ENCODE results near the gene GALNTL6. TPM values are rescaled to one million over a fixed set of nuclear protein-coding genes. Genes with fewer than 3 reads are reported as not detected.

The GALNTL6 gene
- total and polyA plus RNA-seq, 2 donors from 2014 or later, result 0.60 TPM; not detected in 1

DNA sequence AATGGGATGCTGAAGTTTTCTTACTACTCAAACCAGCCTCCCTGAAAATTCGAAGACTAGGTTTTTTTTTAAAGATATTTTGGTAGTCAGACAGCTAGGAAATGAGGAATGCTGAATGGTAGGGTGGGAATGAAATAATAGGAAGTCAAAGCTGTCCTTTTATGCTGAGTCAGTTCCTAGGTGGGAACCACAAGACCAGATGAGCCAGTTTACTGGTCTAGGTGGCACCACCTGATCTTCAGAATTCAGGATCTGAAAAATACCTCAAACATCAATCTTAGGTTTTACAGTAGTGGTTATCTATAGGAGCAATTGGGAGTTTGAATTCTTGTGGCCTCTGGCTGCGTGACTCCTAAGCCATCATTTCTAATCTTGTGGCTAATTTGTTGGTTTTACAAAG, 1172.3 kb downstream of the GALNTL6 start:
- intact Hi-C loops (cut with DNase I), result no loop called here
- no peaks in the 10 kb centered on the region for H3K4me1 ChIP-seq (ENCODE audit: control insufficient read depth in 2 of 3, insufficient read depth in 2 of 3, low read depth in 1 of 3, low read length in 3 of 3)
- no peak overlapping the region for H3K27ac ChIP-seq (ENCODE audit: low read depth in 2 of 2, low read length in 2 of 2)
- no peaks in the 10 kb centered on the region for H3K9me3 ChIP-seq (ENCODE audit: control insufficient read depth in 2 of 3, insufficient read depth in 1 of 3, low read length in 3 of 3)
- TF ChIP-seq, protein P1, sequence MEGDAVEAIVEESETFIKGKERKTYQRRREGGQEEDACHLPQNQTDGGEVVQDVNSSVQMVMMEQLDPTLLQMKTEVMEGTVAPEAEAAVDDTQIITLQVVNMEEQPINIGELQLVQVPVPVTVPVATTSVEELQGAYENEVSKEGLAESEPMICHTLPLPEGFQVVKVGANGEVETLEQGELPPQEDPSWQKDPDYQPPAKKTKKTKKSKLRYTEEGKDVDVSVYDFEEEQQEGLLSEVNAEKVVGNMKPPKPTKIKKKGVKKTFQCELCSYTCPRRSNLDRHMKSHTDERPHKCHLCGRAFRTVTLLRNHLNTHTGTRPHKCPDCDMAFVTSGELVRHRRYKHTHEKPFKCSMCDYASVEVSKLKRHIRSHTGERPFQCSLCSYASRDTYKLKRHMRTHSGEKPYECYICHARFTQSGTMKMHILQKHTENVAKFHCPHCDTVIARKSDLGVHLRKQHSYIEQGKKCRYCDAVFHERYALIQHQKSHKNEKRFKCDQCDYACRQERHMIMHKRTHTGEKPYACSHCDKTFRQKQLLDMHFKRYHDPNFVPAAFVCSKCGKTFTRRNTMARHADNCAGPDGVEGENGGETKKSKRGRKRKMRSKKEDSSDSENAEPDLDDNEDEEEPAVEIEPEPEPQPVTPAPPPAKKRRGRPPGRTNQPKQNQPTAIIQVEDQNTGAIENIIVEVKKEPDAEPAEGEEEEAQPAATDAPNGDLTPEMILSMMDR (IDR thresholded peaks at IDR 0.05; ENCODE audit: borderline replicate concordance, extremely low read depth, insufficient read depth), result no peak
- H3K27me3 ChIP-seq (ENCODE audit: control insufficient read depth, insufficient read depth, low read length), result no peaks in the 10 kb centered on the region
- no peak for FAIRE-seq
- no peaks in the 10 kb centered on the region for H3K36me3 ChIP-seq (ENCODE audit: control insufficient read depth in 2 of 3, insufficient read depth in 3 of 3, low read length in 3 of 3)
- no peak overlapping the region for H3K9ac ChIP-seq (ENCODE audit: low read length in 3 of 3)
- no peak for DNase-seq
- H3K4me3 ChIP-seq (ENCODE audit: low read length in 3 of 3), result no peak overlapping the region

DNA sequence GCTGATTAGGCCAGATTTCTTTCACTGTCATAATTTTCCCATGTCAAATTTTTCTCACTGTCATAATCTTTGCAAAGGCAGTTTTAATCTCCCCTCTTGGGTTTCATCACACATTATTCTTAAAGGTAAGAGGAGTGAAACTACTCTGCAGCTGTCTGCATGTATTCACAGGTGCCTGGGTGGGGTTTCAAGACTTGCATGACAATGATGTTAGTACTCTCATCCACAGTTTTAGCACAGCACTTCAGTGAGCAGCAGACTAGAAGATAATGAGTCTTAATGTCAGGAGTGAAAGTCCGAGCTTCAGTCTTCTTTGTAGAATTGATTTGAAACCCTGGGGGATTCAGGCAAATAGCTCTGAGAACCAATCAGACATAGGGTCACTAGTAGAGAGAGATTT, 1172.9 kb downstream of the GALNTL6 start:
- TF ChIP-seq, protein P1 (IDR thresholded peaks at IDR 0.05; ENCODE audit: borderline replicate concordance, extremely low read depth, insufficient read depth), result no peak
- Histone ChIP-seq H3K27ac (ENCODE audit: low read depth in 2 of 2, low read length in 2 of 2) (no peak overlapping the region), H3K36me3 (ENCODE audit: control insufficient read depth in 2 of 3, insufficient read depth in 3 of 3, low read length in 3 of 3) (no peaks in the 10 kb centered on the region), H3K4me3 (ENCODE audit: low read length in 3 of 3) (no peak overlapping the region), H3K9ac (ENCODE audit: low read length in 3 of 3) (no peak overlapping the region), H3K9me3 (ENCODE audit: control insufficient read depth in 2 of 3, insufficient read depth in 1 of 3, low read length in 3 of 3) (no peaks in the 10 kb centered on the region), H3K27me3 (ENCODE audit: control insufficient read depth, insufficient read depth, low read length) (no peaks in the 10 kb centered on the region), H3K4me1 (ENCODE audit: control insufficient read depth in 2 of 3, insufficient read depth in 2 of 3, low read depth in 1 of 3, low read length in 3 of 3) (no peaks in the 10 kb centered on the region)
- DNase-seq (no peak), FAIRE-seq (no peak)
- intact Hi-C loops (cut with DNase I), result no loop called here

DNA sequence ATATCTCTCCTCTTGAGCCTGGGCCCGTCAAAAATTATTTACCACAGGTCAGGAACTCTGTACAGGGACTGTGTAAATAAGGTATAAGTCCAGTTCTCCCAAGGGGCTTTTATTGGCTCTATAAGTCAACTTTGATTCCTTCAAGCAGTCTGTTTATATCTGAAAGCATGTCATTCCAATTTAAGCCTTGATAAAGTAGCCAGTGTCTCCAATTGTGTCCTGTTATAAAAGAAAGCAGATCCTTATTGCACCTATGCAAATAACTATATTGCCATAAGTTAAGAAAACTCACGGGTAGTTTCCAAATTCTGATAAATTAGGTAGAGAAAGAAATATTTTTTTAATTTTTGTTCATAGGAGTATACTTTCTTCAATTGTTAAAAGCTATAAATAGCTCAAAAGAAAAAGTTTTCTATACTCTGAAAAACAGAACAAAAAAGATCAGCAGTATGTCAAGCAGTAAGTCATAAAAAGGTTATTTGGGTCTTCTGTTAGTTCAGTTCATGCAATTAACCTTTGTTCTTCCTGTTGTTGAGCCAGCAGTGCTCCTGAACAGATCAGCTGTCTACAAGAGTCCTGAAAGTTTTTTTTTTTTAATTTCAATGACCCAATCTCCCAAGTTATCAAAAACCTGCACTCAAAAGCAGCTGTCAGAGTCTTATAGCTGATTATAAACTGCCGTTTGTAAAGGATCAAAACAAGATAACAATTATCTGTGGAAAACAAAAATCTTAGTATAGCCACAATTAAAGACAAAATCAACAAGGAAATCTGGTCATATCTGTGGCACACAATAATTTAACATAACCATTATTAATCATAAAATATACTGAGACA, 1177.0 kb downstream of the GALNTL6 start:
- DNase-seq, result no peak
- TF ChIP-seq, protein P1 (IDR thresholded peaks at IDR 0.05; ENCODE audit: borderline replicate concordance, extremely low read depth, insufficient read depth), result no peak
- Histone ChIP-seq H3K27me3 (ENCODE audit: control insufficient read depth, insufficient read depth, low read length) (no peaks in the 10 kb centered on the region), H3K36me3 (ENCODE audit: control insufficient read depth in 2 of 3, insufficient read depth in 3 of 3, low read length in 3 of 3) (no peaks in the 10 kb centered on the region), H3K4me1 (ENCODE audit: control insufficient read depth in 2 of 3, insufficient read depth in 2 of 3, low read depth in 1 of 3, low read length in 3 of 3) (no peaks in the 10 kb centered on the region), H3K9me3 (ENCODE audit: control insufficient read depth in 2 of 3, insufficient read depth in 1 of 3, low read length in 3 of 3) (no peaks in the 10 kb centered on the region), H3K4me3 (ENCODE audit: low read length in 3 of 3) (no peak overlapping the region), H3K9ac (ENCODE audit: low read length in 3 of 3) (no peak overlapping the region), H3K27ac (ENCODE audit: low read depth in 2 of 2, low read length in 2 of 2) (no peak overlapping the region)
- FAIRE-seq, result no peak
- intact Hi-C loops (cut with DNase I), result no loop called here

Data from kidney (tissue), 14 donors.